ENCODE data around the gene LRCH4. TPM values are rescaled to one million over a fixed set of nuclear protein-coding genes. Genes with fewer than 3 reads are reported as not detected.
A peak's percentile ranks its signal among the peaks of the same experiment; 100 is the strongest.
"Not testable (repeated sequence)": the region's sequence is repeated elsewhere in the genome, so short reads cannot be mapped to it uniquely, and the experiment has no call there.

LRCH4 gene
- total RNA-seq, 1 donor from 2014 or later: 89.2 TPM

GRCh38 chr7:100546926-100547800 is 38.8 kb downstream of the LRCH4 start:
- intact Hi-C loops (cut with micrococcal nuclease): loop anchor here (10.0 kb wide), 1 partner anchor 422 kb away; the partner anchor contains the start of gene MBLAC1
- H3K9me3 Mint-ChIP-seq: no peaks in the 10 kb centered on the region
- DNase-seq: no peak
- peaks cover 53% of the 10 kb centered on the region for H3K36me3 Mint-ChIP-seq (ENCODE audit: low read depth)
- no peaks in the 10 kb centered on the region for H3K27me3 Mint-ChIP-seq
- H3K4me1 Mint-ChIP-seq: peaks cover 72% of the 10 kb centered on the region
- peak overlapping the region; percentile 99 for H3K4me3 Mint-ChIP-seq
- peak overlapping the region; percentile 99 for H3K27ac Mint-ChIP-seq

- intact Hi-C loops (cut with micrococcal nuclease): loop anchor here (10.0 kb wide), 1 partner anchor 422 kb away; the partner anchor contains the start of gene MBLAC1
- peak overlapping the region; percentile 99 for H3K27ac Mint-ChIP-seq
- H3K36me3 Mint-ChIP-seq (ENCODE audit: low read depth): peaks cover 58% of the 10 kb centered on the region
- H3K4me1 Mint-ChIP-seq: peaks cover 80% of the 10 kb centered on the region
- no peaks in the 10 kb centered on the region for H3K27me3 Mint-ChIP-seq
- peak overlapping the region; percentile 99 for H3K4me3 Mint-ChIP-seq
- H3K9me3 Mint-ChIP-seq: peaks cover under 1% of the 10 kb centered on the region
- DNase-seq: peak; percentile 76
These were observed 39.6 kb downstream of the LRCH4 start for GRCh38 chr7:100546129-100546925.

- H3K9me3 Mint-ChIP-seq: peaks cover 4% of the 10 kb centered on the region
- peak; percentile 79 for DNase-seq
- peaks cover 83% of the 10 kb centered on the region for H3K4me1 Mint-ChIP-seq
- H3K27me3 Mint-ChIP-seq: no peaks in the 10 kb centered on the region
- peaks cover 60% of the 10 kb centered on the region for H3K36me3 Mint-ChIP-seq (ENCODE audit: low read depth)
- H3K27ac Mint-ChIP-seq: peak overlapping the region; percentile 99
- intact Hi-C loops (cut with micrococcal nuclease): loop anchor here (1.0 to 10.0 kb wide), 4 partner anchors 13 to 421 kb away; partner anchors contain the start of genes FBXO24, LRCH4, MBLAC1 and TSC22D4
- peak overlapping the region; percentile 99 for H3K4me3 Mint-ChIP-seq
These were observed 40.4 kb downstream of the LRCH4 start for GRCh38 chr7:100545360-100546128.

GRCh38 chr7:100544967-100545359 is 41.0 kb downstream of the LRCH4 start:
- H3K27ac Mint-ChIP-seq: peak overlapping the region; percentile 99
- intact Hi-C loops (cut with micrococcal nuclease): loop anchor here (1.0 to 10.0 kb wide), 4 partner anchors 14 to 420 kb away; partner anchors contain the start of genes FBXO24, LRCH4, MBLAC1 and TSC22D4
- H3K27me3 Mint-ChIP-seq: no peaks in the 10 kb centered on the region
- DNase-seq: no peak
- peaks cover 4% of the 10 kb centered on the region for H3K9me3 Mint-ChIP-seq
- H3K36me3 Mint-ChIP-seq (ENCODE audit: low read depth): peaks cover 57% of the 10 kb centered on the region
- peaks cover 82% of the 10 kb centered on the region for H3K4me1 Mint-ChIP-seq
- H3K4me3 Mint-ChIP-seq: peak overlapping the region; percentile 99

GRCh38 chr7:100544386-100544785 is 41.5 kb downstream of the LRCH4 start:
- peaks cover 4% of the 10 kb centered on the region for H3K9me3 Mint-ChIP-seq
- no peak for DNase-seq
- intact Hi-C loops (cut with micrococcal nuclease): loop anchor here (2.0 to 10.0 kb wide), 2 partner anchors 14 to 420 kb away; partner anchors contain the start of gene MBLAC1
- H3K4me3 Mint-ChIP-seq: peak overlapping the region; percentile 99
- peak overlapping the region; percentile 99 for H3K27ac Mint-ChIP-seq
- peaks cover 82% of the 10 kb centered on the region for H3K4me1 Mint-ChIP-seq
- H3K27me3 Mint-ChIP-seq: no peaks in the 10 kb centered on the region
- peaks cover 54% of the 10 kb centered on the region for H3K36me3 Mint-ChIP-seq (ENCODE audit: low read depth)

GRCh38 chr7:100543586-100543985 is 42.3 kb downstream of the LRCH4 start:
- Mint-ChIP-seq H3K27ac (peak overlapping the region; percentile 99), H3K36me3 (ENCODE audit: low read depth) (peaks cover 52% of the 10 kb centered on the region), H3K27me3 (no peaks in the 10 kb centered on the region), H3K9me3 (peaks cover 4% of the 10 kb centered on the region), H3K4me1 (peaks cover 83% of the 10 kb centered on the region), H3K4me3 (peak overlapping the region; percentile 99)
- intact Hi-C loops (cut with micrococcal nuclease): loop anchor here (10.0 kb wide), 1 partner anchor 419 kb away; the partner anchor contains the start of gene MBLAC1
- DNase-seq: no peak

- H3K36me3 Mint-ChIP-seq (ENCODE audit: low read depth): peaks cover 41% of the 10 kb centered on the region
- intact Hi-C loops (cut with micrococcal nuclease): loop anchor here (10.0 kb wide), 1 partner anchor 417 kb away; the partner anchor contains the start of gene MBLAC1
- peak overlapping the region; percentile 81 for H3K27ac Mint-ChIP-seq
- H3K4me1 Mint-ChIP-seq: peaks cover 70% of the 10 kb centered on the region
- H3K27me3 Mint-ChIP-seq, DNase-seq, H3K9me3 Mint-ChIP-seq: not testable (repeated sequence)
- H3K4me3 Mint-ChIP-seq: peak overlapping the region; percentile 99
These were observed 44.6 kb downstream of the LRCH4 start for GRCh38 chr7:100541309-100541708.

GRCh38 chr7:100540073-100540723 is 45.7 kb downstream of the LRCH4 start:
- peak overlapping the region; percentile 84 for H3K27ac Mint-ChIP-seq

GRCh38 chr7:100539436-100540006 is 46.4 kb downstream of the LRCH4 start:
- Mint-ChIP-seq H3K9me3 (peaks cover 4% of the 10 kb centered on the region), H3K4me3 (peak overlapping the region; percentile 99), H3K36me3 (ENCODE audit: low read depth) (peaks cover 39% of the 10 kb centered on the region), H3K27me3 (no peaks in the 10 kb centered on the region), H3K4me1 (peaks cover 52% of the 10 kb centered on the region), H3K27ac (peak overlapping the region; percentile 99)
- intact Hi-C loops (cut with micrococcal nuclease): loop anchor here (1.0 to 10.0 kb wide), 5 partner anchors 11 to 415 kb away; partner anchors contain the start of genes FBXO24, LRCH4, MBLAC1 and MEPCE
- peak; percentile 74 for DNase-seq

More at GRCh38 chr7:100540073-100540723, 45.7 kb downstream of the LRCH4 start:
- no peaks in the 10 kb centered on the region for H3K27me3 Mint-ChIP-seq
- H3K4me1 Mint-ChIP-seq: peaks cover 59% of the 10 kb centered on the region
- H3K4me3 Mint-ChIP-seq: peak overlapping the region; percentile 99
- intact Hi-C loops (cut with micrococcal nuclease): loop anchor here (10.0 kb wide), 1 partner anchor 415 kb away; the partner anchor contains the start of gene MBLAC1
- peaks cover 41% of the 10 kb centered on the region for H3K36me3 Mint-ChIP-seq (ENCODE audit: low read depth)
- peaks cover 4% of the 10 kb centered on the region for H3K9me3 Mint-ChIP-seq
- no peak for DNase-seq

- intact Hi-C loops (cut with micrococcal nuclease): loop anchor here (1.0 to 2.0 kb wide), 4 partner anchors 11 to 110 kb away; partner anchors contain the start of genes FBXO24, LRCH4, MEPCE and TSC22D4
- peak within 1 kb of the TSS; percentile 99 for H3K27ac Mint-ChIP-seq
- H3K4me3 Mint-ChIP-seq: peak within 1 kb of the TSS; percentile 99
- peaks cover 46% of the 10 kb centered on the region for H3K4me1 Mint-ChIP-seq
- H3K36me3 Mint-ChIP-seq (ENCODE audit: low read depth): peaks cover 33% of the 10 kb centered on the region
- H3K27me3 Mint-ChIP-seq: no peaks in the 10 kb centered on the region
- peak; percentile 100 for DNase-seq
- H3K9me3 Mint-ChIP-seq: peaks cover 4% of the 10 kb centered on the region
These were observed 47.1 kb downstream of the LRCH4 start, which contains the start of gene AGFG2 for GRCh38 chr7:100538654-100539435. AGFG2 (plus strand) TSS chr7:100539203; CDS start chr7:100539347, 144 bp downstream.

- Mint-ChIP-seq H3K27me3 (no peaks in the 10 kb centered on the region), H3K27ac (peak overlapping the region; percentile 99), H3K36me3 (ENCODE audit: low read depth) (peaks cover 28% of the 10 kb centered on the region), H3K4me3 (peak overlapping the region; percentile 99), H3K4me1 (peaks cover 40% of the 10 kb centered on the region), H3K9me3 (peaks cover 4% of the 10 kb centered on the region)
- intact Hi-C loops (cut with micrococcal nuclease): loop anchor here (2.0 kb wide), 1 partner anchor 110 kb away; the partner anchor contains the start of genes MEPCE and ZCWPW1
- DNase-seq: no peak
These were observed 47.6 kb downstream of the LRCH4 start for GRCh38 chr7:100538348-100538653.
